Natural killer cell treated with Interleukin-12 subunit alpha and Interleukin-12 subunit beta and Interleukin-15 and Interleukin-18, amount 100 ng/mL, for 72 hours (primary cell): ENCODE results near the gene TRIM44. TPM values are rescaled to one million over a fixed set of nuclear protein-coding genes. Genes with fewer than 3 reads are reported as not detected.
A peak's percentile ranks its signal among the peaks of the same experiment; 100 is the strongest.
"Not testable (repeated sequence)": the region's sequence is repeated elsewhere in the genome, so short reads cannot be mapped to it uniquely, and the experiment has no call there.

Source experiments
- ATAC-seq, 2 donors: fragments of 150-1000 bp; cut with Tn5 transposase in 1 of 2; sonication (Bioruptor Pico), chemical (Tn5 transposase) in 1 of 2; 2 replicates each; pipeline ENCODE4 v1.10.0; 2021
- DNase-seq: peaks from one replicate; pipeline ENCODE4 v3.0.0; 2022; ENCODE audit warnings: low spot score
- H3K27ac Mint-ChIP-seq, 2 donors: 1 replicate in 1 of 2; 2 replicates in 1 of 2; pipeline ENCODE4 v1.8.0; 2022; ENCODE audit warnings: mixed read lengths in 2 of 2, mild to moderate bottlenecking in 1 of 2, moderate library complexity in 1 of 2
- H3K27me3 Mint-ChIP-seq, 2 donors: 1 replicate in 1 of 2; 2 replicates in 1 of 2; pipeline ENCODE4 v1.8.0; 2022; ENCODE audit warnings: mixed read lengths in 2 of 2
- H3K36me3 Mint-ChIP-seq: one replicate; pipeline ENCODE4 v1.8.0; 2022; ENCODE audit warnings: mixed read lengths
- H3K4me1 Mint-ChIP-seq, 2 donors: 1 replicate in 1 of 2; 2 replicates in 1 of 2; pipeline ENCODE4 v1.8.0; 2022; ENCODE audit warnings: low read depth in 2 of 2, mixed read lengths in 2 of 2, mild to moderate bottlenecking in 1 of 2
- H3K4me3 Mint-ChIP-seq: one replicate; pipeline ENCODE4 v1.8.0; 2022; ENCODE audit warnings: mixed read lengths
- H3K9me3 Mint-ChIP-seq: 2 replicates; pipeline ENCODE4 v1.8.0; 2022; ENCODE audit warnings: mixed read lengths
- total RNA-seq, 2 donors: library from RNA; stranded (reverse); gene quantifications; one replicate each; pipeline ENCODE4 v1.2.3, GENCODE V29; 2022

Gene TRIM44
- total RNA-seq, 2 donors from 2014 or later: 38.1 to 40.6 TPM

GRCh38 chr11:35856259-35856658 lies 193.7 kb downstream of the TRIM44 start:
- Mint-ChIP-seq H3K4me3 (no peak overlapping the region), H3K4me1 (no peaks in the 10 kb centered on the region), H3K9me3 (no peaks in the 10 kb centered on the region), H3K27ac (no peak overlapping the region), H3K27me3 (peaks cover 0 to 2% of the 10 kb centered on the region in 2 donors), H3K36me3 (no peaks in the 10 kb centered on the region)
- DNase-seq: no peak
- peak in 1 of 2 donors; percentile 12 for ATAC-seq

- H3K27ac Mint-ChIP-seq: no peak overlapping the region
- H3K36me3 Mint-ChIP-seq: no peaks in the 10 kb centered on the region
- DNase-seq (no peak), ATAC-seq (no peak)
- peaks cover 0 to 2% of the 10 kb centered on the region in 2 donors for H3K27me3 Mint-ChIP-seq
- no peaks in the 10 kb centered on the region for H3K4me1 Mint-ChIP-seq
- no peak overlapping the region for H3K4me3 Mint-ChIP-seq
- no peaks in the 10 kb centered on the region for H3K9me3 Mint-ChIP-seq
Measured at GRCh38 chr11:35856756-35857155, 194.2 kb downstream of the TRIM44 start.

- Mint-ChIP-seq H3K36me3 (no peaks in the 10 kb centered on the region), H3K4me1 (no peaks in the 10 kb centered on the region), H3K27me3 (peaks cover 0 to 2% of the 10 kb centered on the region in 2 donors), H3K9me3 (no peaks in the 10 kb centered on the region), H3K27ac (no peak overlapping the region), H3K4me3 (no peak overlapping the region)
- DNase-seq (no peak), ATAC-seq (no peak)
Measured at GRCh38 chr11:35857922-35858321, 195.3 kb downstream of the TRIM44 start.

GRCh38 chr11:35859301-35859700 lies 196.7 kb downstream of the TRIM44 start:
- ATAC-seq: no peak
- DNase-seq: no peak
- Mint-ChIP-seq H3K4me3 (no peak overlapping the region), H3K27me3 (peaks cover 0 to 2% of the 10 kb centered on the region in 2 donors), H3K4me1 (no peaks in the 10 kb centered on the region), H3K27ac (no peak overlapping the region), H3K9me3 (no peaks in the 10 kb centered on the region), H3K36me3 (no peaks in the 10 kb centered on the region)

GRCh38 chr11:35860194-35860593 lies 197.6 kb downstream of the TRIM44 start:
- DNase-seq, H3K27ac Mint-ChIP-seq, H3K4me1 Mint-ChIP-seq, H3K36me3 Mint-ChIP-seq, H3K4me3 Mint-ChIP-seq, ATAC-seq, H3K9me3 Mint-ChIP-seq, H3K27me3 Mint-ChIP-seq: not testable (repeated sequence)

- no peaks in the 10 kb centered on the region for H3K27me3 Mint-ChIP-seq
- DNase-seq: no peak
- H3K9me3 Mint-ChIP-seq: no peaks in the 10 kb centered on the region
- no peak overlapping the region for H3K27ac Mint-ChIP-seq
- H3K4me3 Mint-ChIP-seq: no peak overlapping the region
- no peaks in the 10 kb centered on the region for H3K4me1 Mint-ChIP-seq
- no peak for ATAC-seq
- H3K36me3 Mint-ChIP-seq: no peaks in the 10 kb centered on the region
Measured at GRCh38 chr11:35861191-35861590, 198.6 kb downstream of the TRIM44 start.

GRCh38 chr11:35862666-35863065 lies 200.1 kb downstream of the TRIM44 start:
- no peaks in the 10 kb centered on the region for H3K4me1 Mint-ChIP-seq
- no peaks in the 10 kb centered on the region for H3K9me3 Mint-ChIP-seq
- peaks cover 0 to 2% of the 10 kb centered on the region in 2 donors for H3K27me3 Mint-ChIP-seq
- H3K36me3 Mint-ChIP-seq: peaks cover 6% of the 10 kb centered on the region
- no peak overlapping the region for H3K27ac Mint-ChIP-seq
- H3K4me3 Mint-ChIP-seq: no peak overlapping the region
- DNase-seq (no peak), ATAC-seq (no peak)

GRCh38 chr11:35864131-35864530 lies 201.6 kb downstream of the TRIM44 start:
- H3K9me3 Mint-ChIP-seq: peaks cover 8% of the 10 kb centered on the region
- no peak overlapping the region for H3K27ac Mint-ChIP-seq
- peaks cover 0 to 2% of the 10 kb centered on the region in 2 donors for H3K27me3 Mint-ChIP-seq
- no peak for ATAC-seq
- no peaks in the 10 kb centered on the region for H3K4me1 Mint-ChIP-seq
- H3K36me3 Mint-ChIP-seq: peaks cover 17% of the 10 kb centered on the region
- DNase-seq: no peak
- no peak overlapping the region for H3K4me3 Mint-ChIP-seq

GRCh38 chr11:35866601-35867000 lies 204.0 kb downstream of the TRIM44 start:
- H3K36me3 Mint-ChIP-seq: peaks cover 17% of the 10 kb centered on the region
- no peak overlapping the region for H3K27ac Mint-ChIP-seq
- no peaks in the 10 kb centered on the region for H3K4me1 Mint-ChIP-seq
- DNase-seq: no peak
- no peak overlapping the region for H3K4me3 Mint-ChIP-seq
- ATAC-seq: no peak
- peaks cover 8% of the 10 kb centered on the region for H3K9me3 Mint-ChIP-seq
- H3K27me3 Mint-ChIP-seq: peaks cover 2 to 9% of the 10 kb centered on the region in 2 donors

Other genes with a start within 250 kb of the TRIM44 start
- under 1 TPM in 1 of 2 donors, not detected in 1; 0.12 TPM for gene SLC1A2, start 243.2 kb upstream of the TRIM44 start, total RNA-seq
- not detected for gene PAMR1, start 137.2 kb upstream of the TRIM44 start, total RNA-seq
- 1 to 10 TPM in 1 of 2 donors, under 1 TPM in 1; 0.55 to 1.8 TPM for gene FJX1, start 44.3 kb upstream of the TRIM44 start, total RNA-seq